Esophagus muscularis mucosa (tissue), 4 donors: Measurements from ENCODE around the gene CFHR2. TPM values are rescaled to one million over a fixed set of nuclear protein-coding genes. Genes with fewer than 3 reads are reported as not detected.

ENCODE experiments used
- DNase-seq: peaks from one replicate; pipeline ENCODE4 v3.0.0-alpha.2; 2017; ENCODE audit errors: extremely low spot score
- H3K27ac ChIP-seq, 4 donors: fragments of 200-600 bp; sonication (generic); replicated peaks in 1 of 4; 1 replicate in 3 of 4; 2 replicates in 1 of 4; pipeline ENCODE4 v1.5.1; 2016 to 2019; ENCODE audit warnings: mild to moderate bottlenecking in 1 of 4
- H3K27me3 ChIP-seq, 4 donors: fragments of 200-600 bp; sonication (generic); one replicate each; pipeline versions ENCODE4 v1.5.1 to v1.6.0; 2016 to 2019
- H3K36me3 ChIP-seq, 4 donors: fragments of 200-600 bp; sonication (generic); one replicate each; pipeline ENCODE4 v1.5.1; 2016 to 2019
- H3K4me1 ChIP-seq, 4 donors: fragments of 200-600 bp; sonication (generic); one replicate each; pipeline ENCODE4 v1.5.1; 2016 to 2019
- H3K4me3 ChIP-seq, 4 donors: fragments of 200-600 bp; sonication (generic); 1 replicate in 2 of 4; 2 replicates in 2 of 4; pipeline ENCODE4 v1.5.1; 2016 to 2019; ENCODE audit warnings: mild to moderate bottlenecking in 4 of 4, moderate library complexity in 1 of 4
- H3K9me3 ChIP-seq, 4 donors: fragments of 200-600 bp; sonication (generic); 1 replicate in 3 of 4; 2 replicates in 1 of 4; pipeline ENCODE4 v1.5.1; 2016 to 2019
- CTCF ChIP-seq, 3 experiments: fragments of 200-600 bp in 2 of 3; fragments of 450-650 bp in 1 of 3; sonication (generic) in 2 of 3; IDR thresholded peaks; one replicate each; pipeline ENCODE4 v1.5.1; 2017 to 2019; ENCODE audit warnings: antibody characterized with exemption in 3 of 3, mild to moderate bottlenecking in 2 of 3, moderate library complexity in 1 of 3
- EP300 ChIP-seq: sonication (generic); formaldehyde crosslinking; IDR thresholded peaks from one replicate; pipeline ENCODE4 v1.6.1; 2017; ENCODE audit warnings: antibody characterized with exemption
- POLR2A ChIP-seq: fragments of 450-650 bp; IDR thresholded peaks from one replicate; pipeline ENCODE4 v1.6.1; 2017; ENCODE audit warnings: antibody characterized with exemption, moderate library complexity, mild to moderate bottlenecking, low read depth
- POLR2AphosphoS5 ChIP-seq, 2 donors: sonication (generic); formaldehyde crosslinking; IDR thresholded peaks; one replicate each; pipeline ENCODE4 v1.6.1; 2017; ENCODE audit warnings: antibody characterized with exemption in 2 of 2
- WGBS: methylation state at CpG from one replicate; pipeline ENCODE4 v1.1.5; 2018; 5-methylcytosine and 5-hydroxymethylcytosine counted together
- intact Hi-C: fragments of 100-400 bp; cut with DNase I; formaldehyde crosslinking; loops from one replicate; pipeline ENCODE4 v1.15.1; 2023
- total RNA-seq, 4 donors: library from RNA; depleted of rRNA; stranded (reverse); fragments of >200 nt; gene quantifications; one replicate each; pipeline versions ENCODE4 v1.1.0 to v1.2.1, GENCODE V29; 2016

Gene CFHR2
- total RNA-seq, 4 donors from 2014 or later: not detected

- WGBS: 61% methylated on average over 2 of the region's 2 CpGs
These were observed 50.4 kb downstream of the CFHR2 start for GRCh38 chr1:196993916-196994315.

GRCh38 chr1:196997423-196997822, 53.9 kb downstream of the CFHR2 start:
- no peak overlapping the region for H3K27ac ChIP-seq
- WGBS: 81% methylated on average over 1 of the region's 1 CpG
- TF ChIP-seq POLR2A (no peak), EP300 (no peak), POLR2AphosphoS5 (IDR thresholded peaks at IDR 0.05) (no peak), CTCF (IDR thresholded peaks at IDR 0.05) (no peak)

More at GRCh38 chr1:196993916-196994315, 50.4 kb downstream of the CFHR2 start:
- TF ChIP-seq EP300 (no peak), POLR2A (no peak), POLR2AphosphoS5 (IDR thresholded peaks at IDR 0.05) (no peak), CTCF (IDR thresholded peaks at IDR 0.05) (no peak)
- H3K27ac ChIP-seq: no peak overlapping the region
- no peaks in the 10 kb centered on the region for H3K9me3 ChIP-seq
- intact Hi-C loops: no loop called here
- DNase-seq: no peak
- no peak overlapping the region for H3K4me3 ChIP-seq
- H3K27me3 ChIP-seq: peaks cover 0 to 5% (median 0%) of the 10 kb centered on the region in 4 donors
- no peaks in the 10 kb centered on the region for H3K36me3 ChIP-seq
- H3K4me1 ChIP-seq: no peaks in the 10 kb centered on the region

GRCh38 chr1:197001828-197002227, 58.3 kb downstream of the CFHR2 start:
- H3K4me3 ChIP-seq: no peak overlapping the region
- H3K27ac ChIP-seq: no peak overlapping the region
- TF ChIP-seq POLR2AphosphoS5 (IDR thresholded peaks at IDR 0.05): no peak
- TF ChIP-seq POLR2A: no peak
- TF ChIP-seq EP300: no peak
- no peak for TF ChIP-seq CTCF (IDR thresholded peaks at IDR 0.05)
- H3K36me3 ChIP-seq: no peaks in the 10 kb centered on the region
- no peak for DNase-seq
- 70% methylated on average over 2 of the region's 2 CpGs for WGBS
- no peaks in the 10 kb centered on the region for H3K27me3 ChIP-seq
- intact Hi-C loops: no loop called here
- H3K9me3 ChIP-seq: no peaks in the 10 kb centered on the region
- H3K4me1 ChIP-seq: no peaks in the 10 kb centered on the region

More at GRCh38 chr1:196997423-196997822, 53.9 kb downstream of the CFHR2 start:
- DNase-seq: no peak
- no peaks in the 10 kb centered on the region for H3K27me3 ChIP-seq
- no peak overlapping the region for H3K4me3 ChIP-seq
- H3K4me1 ChIP-seq: no peaks in the 10 kb centered on the region
- intact Hi-C loops: no loop called here
- no peaks in the 10 kb centered on the region for H3K36me3 ChIP-seq
- no peaks in the 10 kb centered on the region for H3K9me3 ChIP-seq

DNA sequence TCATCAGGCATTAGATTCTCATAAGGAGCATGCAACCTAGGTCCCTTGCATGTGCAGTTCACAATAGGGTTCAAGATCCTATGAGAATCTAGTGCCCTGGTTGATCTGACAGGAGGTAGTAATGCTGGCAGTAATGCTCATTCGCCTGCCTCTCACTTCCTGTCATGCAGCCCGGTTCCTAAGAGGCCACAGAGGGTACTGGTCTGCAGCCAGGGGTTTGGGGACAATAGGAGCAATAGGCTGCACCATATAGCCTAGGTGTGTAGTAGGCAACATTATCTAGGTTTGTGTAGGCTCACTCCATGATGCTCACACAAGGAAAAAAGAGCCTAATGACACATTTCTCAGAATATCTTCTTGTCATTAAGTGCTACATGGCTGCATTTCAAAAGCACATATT, 59.6 kb downstream of the CFHR2 start:
- H3K27ac ChIP-seq: no peak overlapping the region
- WGBS: 55% methylated on average over 2 of the region's 2 CpGs
- TF ChIP-seq POLR2A (no peak), CTCF (IDR thresholded peaks at IDR 0.05) (no peak), EP300 (no peak), POLR2AphosphoS5 (IDR thresholded peaks at IDR 0.05) (no peak)

DNA sequence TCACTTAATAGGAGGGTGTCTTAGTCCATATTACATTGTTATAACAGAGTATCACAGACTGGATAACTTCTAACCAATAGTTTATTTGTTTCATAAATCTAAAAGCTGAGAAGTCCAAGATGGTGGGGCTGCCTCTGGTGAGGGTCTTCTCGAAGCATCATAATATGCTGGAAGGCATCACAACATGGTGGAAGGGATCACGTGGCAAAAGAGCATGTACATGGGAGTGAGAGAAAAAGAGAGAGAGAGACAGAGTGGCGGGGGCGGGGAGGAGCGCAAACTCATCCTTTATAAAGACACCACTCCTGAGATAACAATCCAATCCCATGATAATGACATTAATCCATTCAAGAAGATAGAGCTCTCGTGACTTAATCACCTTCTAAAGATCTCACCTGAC, 65.3 kb downstream of the CFHR2 start:
- intact Hi-C loops: no loop called here
- TF ChIP-seq POLR2A (no peak), EP300 (no peak), CTCF (IDR thresholded peaks at IDR 0.05) (no peak), POLR2AphosphoS5 (IDR thresholded peaks at IDR 0.05) (no peak)
- H3K4me1 ChIP-seq: no peaks in the 10 kb centered on the region
- H3K36me3 ChIP-seq: no peaks in the 10 kb centered on the region
- no peak overlapping the region for H3K4me3 ChIP-seq
- H3K27me3 ChIP-seq: no peaks in the 10 kb centered on the region
- WGBS: 91% methylated on average over 6 of the region's 6 CpGs
- DNase-seq: no peak
- peaks cover 0 to 8% (median 4%) of the 10 kb centered on the region in 4 donors for H3K9me3 ChIP-seq
- H3K27ac ChIP-seq: no peak overlapping the region

More for the DNA sequence above, 59.6 kb downstream of the CFHR2 start:
- no peak for DNase-seq
- Histone ChIP-seq H3K36me3 (no peaks in the 10 kb centered on the region), H3K4me3 (no peak overlapping the region), H3K27me3 (no peaks in the 10 kb centered on the region), H3K4me1 (no peaks in the 10 kb centered on the region), H3K9me3 (no peaks in the 10 kb centered on the region)
- intact Hi-C loops: no loop called here
